OCI-M2 (cell line): ENCODE measurements around the gene RBBP9.
"Not testable (repeated sequence)": the region's sequence is repeated elsewhere in the genome, so short reads cannot be mapped to it uniquely, and the experiment has no call there.

Experiments used
- DNase-seq: peaks from one replicate; lab custom pipeline; 2025; ENCODE audit not compliant: unreplicated experiment; lab: John Stamatoyannopoulos, UW

Gene RBBP9

GRCh38 chr20:18496740-18497592 lies at the start of gene RBBP9:
RBBP9 (minus strand) TSS chr20:18497225; CDS start chr20:18497167, 58 bp downstream.
- peak; percentile 57 for DNase-seq

GRCh38 chr20:18545566-18545965 lies 48.5 kb upstream of the RBBP9 start:
- no peak for DNase-seq

- no peak for DNase-seq
Measured at GRCh38 chr20:18543932-18544331, 46.9 kb upstream of the RBBP9 start.

GRCh38 chr20:18543216-18543615 lies 46.2 kb upstream of the RBBP9 start:
- no peak for DNase-seq

- no peak for DNase-seq
Measured at GRCh38 chr20:18541741-18542140, 44.7 kb upstream of the RBBP9 start.

GRCh38 chr20:18537651-18538050 lies 40.6 kb upstream of the RBBP9 start:
- DNase-seq: no peak

GRCh38 chr20:18533978-18534644 lies 37.1 kb upstream of the RBBP9 start:
- no peak for DNase-seq

- DNase-seq: no peak
Measured at GRCh38 chr20:18533491-18533890, 36.5 kb upstream of the RBBP9 start.

GRCh38 chr20:18532626-18533025 lies 35.6 kb upstream of the RBBP9 start:
- no peak for DNase-seq

GRCh38 chr20:18529041-18529440 lies 32.0 kb upstream of the RBBP9 start:
- DNase-seq: no peak

GRCh38 chr20:18527836-18528235 lies 30.8 kb upstream of the RBBP9 start:
- DNase-seq: no peak

- DNase-seq: no peak
Measured at GRCh38 chr20:18527339-18527738, 30.3 kb upstream of the RBBP9 start.

GRCh38 chr20:18526761-18527160 lies 29.7 kb upstream of the RBBP9 start:
- DNase-seq: not testable (repeated sequence)

GRCh38 chr20:18524646-18525045 lies 27.6 kb upstream of the RBBP9 start:
- no peak for DNase-seq

- no peak for DNase-seq
Measured at GRCh38 chr20:18523066-18523465, 26.0 kb upstream of the RBBP9 start.

- not testable (repeated sequence) for DNase-seq
Measured at GRCh38 chr20:18522066-18522465, 25.0 kb upstream of the RBBP9 start.

GRCh38 chr20:18515973-18516372 lies 18.9 kb upstream of the RBBP9 start:
- DNase-seq: no peak

- no peak for DNase-seq
Measured at GRCh38 chr20:18514127-18514526, 17.1 kb upstream of the RBBP9 start.

- DNase-seq: no peak
Measured at GRCh38 chr20:18513208-18513607, 16.2 kb upstream of the RBBP9 start.

- DNase-seq: no peak
Measured at GRCh38 chr20:18511571-18511970, 14.5 kb upstream of the RBBP9 start.

- peak; percentile 97 for DNase-seq
Measured at GRCh38 chr20:18507218-18508191, 10.5 kb upstream of the RBBP9 start, which contains the start of gene SEC23B. SEC23B (plus strand) TSS chr20:18507940; CDS start chr20:18510836, 2,896 bp downstream.
